HG03175 (cell line): ENCODE results near the gene SPTBN4.
"Not testable (repeated sequence)": the region's sequence is repeated elsewhere in the genome, so short reads cannot be mapped to it uniquely, and the experiment has no call there.

Experiments
- ATAC-seq: cut with Tn5 transposase; IDR thresholded peaks from one replicate; pipeline ENCODE4 v1.9.1; 2021; ENCODE audit warnings: mild to moderate bottlenecking, moderate library complexity; ENCODE audit not compliant: unreplicated experiment

The SPTBN4 gene

GRCh38 chr19:40464059-40465024 lies 2.5 kb upstream of the SPTBN4 start:
- no peak for ATAC-seq

GRCh38 chr19:40465025-40465556 lies 1.7 kb upstream of the SPTBN4 start:
- no peak for ATAC-seq

- ATAC-seq: peak; percentile 85
Observed at GRCh38 chr19:40465557-40466218, 1.1 kb upstream of the SPTBN4 start, which contains the start of gene BLVRB. BLVRB (minus strand) TSS chr19:40465745; CDS start chr19:40465688, 57 bp downstream.

DNA sequence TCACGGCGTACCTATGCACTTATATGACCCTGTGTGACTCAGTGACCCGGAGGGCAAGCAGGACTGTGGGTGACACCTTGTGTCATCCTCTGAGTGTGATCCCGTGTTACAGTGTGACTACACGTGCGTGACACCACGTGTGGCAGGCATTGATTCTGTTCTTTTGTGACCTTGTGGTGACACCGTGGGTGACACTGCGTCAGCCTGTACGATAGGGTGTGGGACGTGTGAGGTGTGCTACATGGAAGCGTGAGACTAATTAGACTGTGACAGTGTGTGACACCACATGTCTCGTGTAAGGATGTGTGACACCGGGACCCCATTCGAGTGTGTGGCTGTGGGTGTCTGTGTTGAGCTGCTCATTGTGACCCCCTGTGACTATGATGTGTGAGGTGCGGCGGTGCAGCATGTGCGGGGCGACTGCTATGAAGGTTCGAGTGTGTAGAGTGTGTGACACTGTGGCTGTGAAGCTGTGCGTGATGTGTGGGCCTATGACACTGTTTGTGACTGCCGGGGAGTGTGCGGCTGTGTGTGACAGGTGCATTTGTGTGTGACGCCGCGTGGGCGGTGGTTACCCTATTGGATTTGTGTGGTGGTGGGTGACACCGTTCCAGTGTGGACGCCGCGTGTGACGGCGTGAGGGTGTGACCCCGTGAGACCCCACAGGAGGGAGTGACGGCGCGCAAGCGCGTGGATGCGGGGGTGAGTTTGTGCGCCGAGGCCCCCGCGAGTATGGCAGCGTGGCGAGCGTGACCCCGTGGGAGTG lies 399 bp upstream of the SPTBN4 start:
- peak; percentile 23 for ATAC-seq

GRCh38 chr19:40469011-40469410 lies 2.2 kb downstream of the SPTBN4 start:
- ATAC-seq: no peak

DNA sequence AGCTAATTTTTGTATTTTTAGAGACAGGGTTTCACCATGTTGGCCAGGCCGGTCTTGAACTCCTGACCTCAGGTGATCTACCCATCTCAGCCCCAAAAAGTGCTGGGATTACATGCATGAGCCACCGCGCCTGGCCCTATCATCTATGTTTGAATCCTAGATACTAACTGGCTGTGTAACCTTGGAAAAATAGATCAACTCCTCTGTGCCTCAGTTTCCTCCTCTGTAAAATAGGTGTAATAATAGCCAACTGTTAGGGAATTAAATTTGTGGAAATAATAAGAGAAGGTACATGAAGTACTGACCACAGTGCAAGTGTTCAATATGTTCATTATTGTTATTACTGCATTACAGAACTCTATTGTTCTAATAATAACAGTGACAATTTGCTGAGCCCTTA lies 4.3 kb downstream of the SPTBN4 start:
- no peak for ATAC-seq

GRCh38 chr19:40472516-40472915 lies 5.7 kb downstream of the SPTBN4 start:
- ATAC-seq: no peak

- no peak for ATAC-seq
Observed at GRCh38 chr19:40474737-40475136, 7.9 kb downstream of the SPTBN4 start.

DNA sequence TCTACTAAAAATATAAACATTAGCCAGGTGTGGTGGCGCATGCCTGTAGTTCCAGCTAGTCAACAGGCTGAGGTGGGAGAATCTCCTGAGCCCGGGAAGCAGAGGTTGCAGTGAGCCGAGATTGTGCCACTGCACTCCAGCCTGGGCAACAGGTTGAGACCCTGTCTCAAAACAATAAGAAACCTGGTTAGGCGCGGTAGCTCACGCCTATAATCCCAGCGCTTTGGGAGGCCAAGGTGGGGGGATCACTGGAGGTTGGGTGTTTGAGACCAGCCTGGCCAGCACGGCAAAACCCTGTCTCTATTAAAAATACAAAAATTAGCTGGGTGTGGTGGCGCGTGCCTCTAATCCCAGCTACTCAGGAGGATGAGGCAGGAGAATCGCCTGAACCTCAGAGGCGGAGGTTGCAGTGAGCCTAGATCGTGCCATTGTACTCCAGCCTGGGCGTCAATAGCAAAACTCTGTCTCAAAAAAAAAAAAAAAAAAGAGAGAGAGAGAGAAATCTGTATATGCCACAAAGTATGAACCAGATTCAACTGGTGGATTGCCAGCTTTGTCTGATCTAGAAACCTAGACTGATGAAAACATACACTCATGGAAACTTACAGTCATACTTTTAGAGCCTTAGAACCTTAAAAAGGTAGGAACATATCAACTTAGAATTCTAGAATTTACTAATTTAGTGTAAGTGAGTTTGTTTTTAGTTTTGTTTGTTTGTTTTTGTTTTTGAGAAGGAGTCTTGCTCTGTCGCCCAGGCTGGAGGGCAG lies 9.3 kb downstream of the SPTBN4 start:
- ATAC-seq: not testable (repeated sequence)

GRCh38 chr19:40486017-40486416 lies 19.2 kb downstream of the SPTBN4 start:
- no peak for ATAC-seq

DNA sequence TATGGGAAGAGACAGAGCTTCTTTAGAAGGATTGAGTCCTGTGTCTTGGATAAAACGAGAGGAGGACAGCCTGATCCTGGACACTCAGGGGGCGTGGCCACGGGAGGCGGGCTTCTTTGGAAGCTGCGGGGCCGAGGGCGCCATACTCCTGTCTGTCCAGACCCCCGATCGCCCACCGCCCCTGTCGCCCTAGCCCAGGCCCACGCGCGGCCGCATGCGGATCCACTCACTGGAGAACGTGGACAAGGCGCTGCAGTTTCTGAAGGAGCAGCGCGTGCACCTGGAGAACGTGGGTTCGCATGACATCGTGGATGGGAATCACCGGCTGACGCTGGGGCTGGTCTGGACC lies 23.1 kb downstream of the SPTBN4 start:
- ATAC-seq: no peak

DNA sequence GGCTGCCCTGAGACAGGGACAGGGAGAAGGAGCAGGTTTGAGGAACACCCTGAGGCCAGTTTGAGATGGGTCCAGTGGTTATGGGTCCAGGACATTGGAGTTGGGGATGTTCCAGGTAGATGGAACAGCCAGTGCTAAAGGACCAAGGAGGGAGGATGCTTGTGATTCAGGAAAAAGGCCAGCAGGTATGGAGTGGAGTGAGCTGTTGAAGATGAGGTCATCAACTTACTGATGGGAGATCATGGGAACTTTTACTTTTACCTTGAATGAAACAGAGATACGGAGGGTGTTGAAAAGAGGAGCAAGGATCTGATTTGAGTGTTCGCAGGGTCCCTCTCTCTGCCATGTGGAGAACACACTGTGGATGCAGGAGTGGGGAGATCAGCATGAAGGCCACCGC lies 25.5 kb downstream of the SPTBN4 start:
- no peak for ATAC-seq

- no peak for ATAC-seq
Observed at GRCh38 chr19:40493778-40494177, 27.0 kb downstream of the SPTBN4 start.

- ATAC-seq: no peak
Observed at GRCh38 chr19:40494191-40494838, 27.5 kb downstream of the SPTBN4 start.

DNA sequence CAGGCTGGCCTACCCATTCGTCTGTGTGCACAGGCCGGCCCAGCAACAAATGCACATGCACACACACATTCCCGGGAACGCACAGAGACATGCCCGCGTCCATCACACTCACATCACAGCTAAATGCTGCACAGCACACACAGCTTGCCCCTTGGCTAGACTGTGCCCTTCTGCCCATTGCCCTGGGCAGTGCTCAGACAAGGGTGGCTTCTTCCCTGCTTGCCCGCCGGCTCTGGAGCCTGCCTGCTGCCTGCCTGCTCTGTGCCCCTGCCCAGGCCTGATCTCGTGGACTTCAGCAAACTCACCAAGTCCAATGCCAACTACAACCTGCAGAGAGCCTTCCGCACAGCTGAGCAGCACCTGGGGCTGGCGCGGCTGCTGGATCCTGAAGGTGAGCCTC lies 30.4 kb downstream of the SPTBN4 start:
- no peak for ATAC-seq

DNA sequence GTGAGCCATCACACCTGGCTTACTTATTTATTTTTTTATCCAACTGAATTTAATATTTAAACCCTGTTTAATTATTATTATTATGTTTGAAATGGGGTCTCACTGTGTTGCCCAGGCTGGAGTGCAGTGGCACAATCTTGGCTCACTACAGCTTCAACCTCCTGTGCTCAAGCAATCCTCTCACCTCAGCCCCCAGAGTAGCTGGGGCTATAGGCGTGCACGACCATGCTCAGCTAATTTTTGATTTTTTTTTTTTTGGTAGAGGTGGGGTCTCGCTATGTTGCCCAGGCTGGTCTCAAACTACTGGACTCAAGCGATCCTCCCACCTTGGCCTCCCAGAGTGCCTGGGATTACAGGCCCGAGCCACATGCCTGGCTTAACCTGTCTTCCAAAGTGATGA lies 32.5 kb downstream of the SPTBN4 start:
- no peak for ATAC-seq

DNA sequence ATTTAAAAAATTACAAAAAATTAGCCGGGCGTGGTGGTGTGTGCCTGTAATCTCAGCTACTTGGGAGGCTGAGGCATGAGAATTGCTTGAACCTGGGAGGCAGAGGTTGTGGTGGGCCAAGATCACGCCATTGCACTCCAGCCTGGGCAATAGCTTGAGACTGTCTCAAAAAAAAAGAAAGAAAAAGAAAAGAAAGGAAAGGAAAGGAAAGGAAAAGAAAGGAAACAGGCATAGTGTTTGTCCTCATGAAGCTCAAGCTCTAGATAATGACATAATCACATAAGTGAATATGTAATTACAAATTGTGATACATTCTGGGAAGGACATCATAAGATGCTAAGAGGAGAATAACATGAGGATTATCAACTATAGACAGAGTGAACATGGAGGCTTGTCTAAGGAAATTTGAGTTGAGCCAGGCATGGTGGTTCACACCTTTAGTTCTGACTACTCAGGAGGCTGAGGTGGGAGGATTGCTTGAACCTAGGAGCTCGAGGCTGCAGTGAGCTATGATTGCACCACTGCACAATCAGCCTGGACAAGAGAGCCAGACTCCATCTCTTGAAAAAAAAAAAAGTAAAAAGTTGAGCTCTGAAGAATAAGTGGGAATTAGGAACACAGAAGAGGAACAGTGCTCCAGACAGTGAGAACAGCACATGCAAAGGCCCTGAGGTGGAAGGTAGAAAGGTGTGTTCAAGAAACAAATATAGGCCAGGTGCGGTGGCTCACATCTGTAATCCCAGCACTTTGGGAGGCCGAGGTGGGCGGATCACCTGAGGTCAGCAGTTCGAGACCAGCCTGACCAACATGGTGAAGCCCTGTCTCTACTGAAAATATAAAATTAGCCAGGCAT lies 34.1 kb downstream of the SPTBN4 start:
- ATAC-seq: not testable (repeated sequence)

- ATAC-seq: no peak
Observed at GRCh38 chr19:40501599-40501998, 34.8 kb downstream of the SPTBN4 start.

GRCh38 chr19:40502081-40502480 lies 35.3 kb downstream of the SPTBN4 start:
- ATAC-seq: no peak
